GM18507 (cell line): Measurements from ENCODE around the gene PSMB11.
"Not testable (repeated sequence)": the region's sequence is repeated elsewhere in the genome, so short reads cannot be mapped to it uniquely, and the experiment has no call there.

Experiments
- DNase-seq: peaks from one replicate; pipeline ENCODE4 v3.0.0; 2011; ENCODE audit warnings: low read depth; ENCODE audit not compliant: insufficient read length; ENCODE audit errors: extremely low spot score
- FAIRE-seq: peaks from 2 replicates; lab custom pipeline; 2011; peaks lifted over from hg19 to GRCh38; lab: Jason Lieb, UNC

PSMB11 gene

DNA sequence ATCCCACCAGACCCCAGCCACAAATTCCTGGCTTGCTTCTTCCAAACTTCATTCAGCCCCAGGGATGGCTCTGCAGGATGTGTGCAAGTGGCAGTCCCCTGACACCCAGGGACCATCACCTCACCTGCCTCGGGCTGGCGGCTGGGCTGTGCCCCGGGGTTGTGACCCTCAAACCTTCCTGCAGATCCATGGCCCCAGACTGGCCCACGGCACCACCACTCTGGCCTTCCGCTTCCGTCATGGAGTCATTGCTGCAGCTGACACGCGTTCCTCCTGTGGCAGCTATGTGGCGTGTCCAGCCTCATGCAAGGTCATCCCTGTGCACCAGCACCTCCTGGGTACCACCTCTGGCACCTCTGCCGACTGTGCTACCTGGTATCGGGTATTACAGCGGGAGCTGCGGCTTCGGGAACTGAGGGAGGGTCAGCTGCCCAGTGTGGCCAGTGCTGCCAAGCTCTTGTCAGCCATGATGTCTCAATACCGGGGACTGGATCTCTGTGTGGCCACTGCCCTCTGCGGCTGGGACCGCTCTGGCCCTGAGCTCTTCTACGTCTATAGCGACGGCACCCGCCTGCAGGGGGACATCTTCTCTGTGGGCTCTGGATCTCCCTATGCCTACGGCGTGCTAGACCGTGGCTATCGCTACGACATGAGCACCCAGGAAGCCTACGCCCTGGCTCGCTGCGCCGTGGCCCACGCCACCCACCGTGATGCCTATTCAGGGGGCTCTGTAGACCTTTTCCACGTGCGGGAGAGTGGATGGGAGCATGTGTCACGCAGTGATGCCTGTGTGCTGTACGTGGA, at the start of gene PSMB11:
Gene PSMB11, plus strand, starts transcription at position 51 of the 804 bp plus-strand sequence. Its CDS starts 14 bp downstream, at position 65.
- DNase-seq (no peak), FAIRE-seq (no peak)

- no peak for DNase-seq
- no peak for FAIRE-seq
These were observed 48.5 kb upstream of the PSMB11 start for GRCh38 chr14:22993517-22993916.

- DNase-seq: no peak
- no peak for FAIRE-seq
These were observed 47.2 kb upstream of the PSMB11 start for GRCh38 chr14:22994762-22995275.

DNA sequence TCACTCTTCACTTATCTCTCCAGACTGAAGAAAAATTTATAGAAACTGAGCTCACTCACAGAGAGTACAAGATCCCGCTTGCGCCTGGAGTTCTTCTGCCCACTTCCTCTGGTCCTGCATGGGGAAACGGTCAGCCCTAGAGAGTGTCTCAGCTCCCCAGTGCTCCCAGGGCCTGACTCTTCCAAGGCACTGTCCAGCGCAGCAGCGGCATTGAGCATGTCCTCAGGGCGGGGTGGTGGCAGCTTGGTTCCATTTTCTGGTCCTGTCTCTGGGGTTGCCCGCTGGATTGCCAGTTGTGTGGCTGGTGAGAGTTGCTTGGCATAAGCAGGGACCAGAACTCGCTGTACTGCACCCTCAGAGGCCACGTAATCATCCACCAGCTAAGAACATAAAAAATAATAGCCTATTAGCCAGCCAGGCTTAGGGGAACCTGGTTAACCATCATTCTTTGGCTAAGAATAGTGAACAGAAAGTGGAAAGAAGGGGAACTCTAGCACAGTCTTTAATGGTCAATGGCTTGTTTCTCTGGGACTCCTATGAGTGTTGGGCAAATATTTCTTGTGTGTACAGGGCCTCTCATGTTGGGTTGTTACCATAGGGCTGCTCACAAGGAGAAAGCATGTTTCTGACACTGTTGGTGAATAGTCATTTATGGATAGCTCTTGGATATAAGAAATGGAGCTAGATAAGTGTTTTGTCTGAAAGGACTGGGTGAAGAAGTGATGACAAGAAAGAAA, 46.0 kb upstream of the PSMB11 start:
- FAIRE-seq: no peak
- no peak for DNase-seq

DNA sequence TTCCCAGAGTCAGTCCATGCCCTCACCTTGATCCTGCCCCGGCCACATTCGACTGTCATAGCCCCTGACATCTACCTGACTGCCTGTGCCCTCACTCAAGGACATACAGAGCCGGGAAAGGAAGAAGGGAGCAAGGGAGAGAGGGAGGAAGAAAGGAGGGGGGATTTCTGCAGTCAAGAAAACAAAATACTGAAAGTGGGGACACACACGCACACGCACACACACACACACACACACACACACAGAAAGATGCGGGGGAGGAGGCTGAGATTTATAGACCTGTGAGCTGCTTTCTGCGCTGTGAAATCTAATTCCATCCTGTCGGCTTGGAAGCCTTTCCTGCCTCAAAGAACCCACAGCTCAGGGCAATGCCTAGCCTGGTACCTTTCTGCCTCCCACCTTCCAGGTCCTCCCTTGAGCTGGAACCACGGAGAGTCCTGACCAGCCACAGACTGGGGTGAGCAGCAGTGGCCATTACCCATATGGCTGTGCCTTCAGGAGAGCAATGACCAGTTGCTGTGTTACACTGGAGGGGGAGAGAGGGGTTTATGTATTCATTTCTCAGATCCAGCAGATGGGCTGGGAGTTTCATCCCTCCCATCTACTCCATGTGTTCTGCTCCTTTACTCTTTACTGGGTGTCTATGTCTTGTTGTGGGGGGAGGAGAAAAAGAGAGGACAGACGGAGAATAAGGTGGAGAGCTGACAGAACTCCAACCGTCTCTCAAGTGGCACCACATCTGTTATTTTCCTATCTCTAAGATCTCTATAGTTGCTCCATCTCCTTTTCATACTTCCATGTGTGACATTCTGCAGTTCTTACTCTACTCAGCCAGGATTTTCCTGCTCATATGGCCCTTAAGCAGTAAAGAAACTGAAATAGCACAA, 45.0 kb upstream of the PSMB11 start:
- DNase-seq (no peak), FAIRE-seq (no peak)

- FAIRE-seq: no peak
- no peak for DNase-seq
These were observed 44.2 kb upstream of the PSMB11 start for GRCh38 chr14:22997676-22998323.

- FAIRE-seq: no peak
- DNase-seq: no peak
These were observed 43.5 kb upstream of the PSMB11 start for GRCh38 chr14:22998329-22999012.

- no peak for FAIRE-seq
- no peak for DNase-seq
These were observed 41.2 kb upstream of the PSMB11 start for GRCh38 chr14:23000860-23001259.

DNA sequence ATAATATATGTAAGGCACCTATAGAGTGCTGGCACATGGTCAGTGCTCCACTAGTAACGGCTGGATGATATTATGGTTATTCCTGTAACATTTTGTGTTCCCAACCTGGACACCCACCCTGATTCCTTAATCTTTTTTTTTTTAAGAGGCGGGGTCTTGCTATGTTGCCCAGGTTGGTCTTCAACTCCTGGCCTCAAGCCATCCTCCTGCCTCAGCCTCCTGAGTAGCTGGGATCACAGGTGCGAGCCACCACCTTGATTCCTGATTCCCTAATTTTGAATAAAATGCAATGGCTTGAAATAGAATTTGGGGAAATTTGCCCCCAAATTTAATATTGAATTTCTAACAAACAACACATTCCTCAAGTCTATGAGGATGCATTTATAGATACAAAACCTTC, 39.4 kb upstream of the PSMB11 start:
- no peak for FAIRE-seq
- DNase-seq: no peak

DNA sequence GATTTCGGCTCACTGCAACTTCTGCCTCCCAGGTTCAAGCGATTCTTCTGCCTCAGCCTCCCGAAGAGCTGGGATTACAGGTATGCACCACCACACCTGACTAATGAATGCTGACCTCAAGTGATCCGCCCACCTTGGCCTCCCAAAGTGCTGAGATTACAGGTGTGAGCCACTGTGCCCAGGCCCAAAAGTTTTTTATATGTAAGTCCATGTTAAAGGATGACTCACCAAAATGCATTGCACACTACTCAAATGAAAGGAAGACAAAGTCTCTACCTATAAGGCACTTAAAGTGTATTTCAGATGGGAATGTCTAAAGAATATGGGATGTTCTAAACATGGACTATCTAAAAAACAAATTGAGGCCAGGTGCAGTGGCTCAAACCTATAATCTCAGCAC, 37.7 kb upstream of the PSMB11 start:
- not testable (repeated sequence) for DNase-seq, FAIRE-seq

DNA sequence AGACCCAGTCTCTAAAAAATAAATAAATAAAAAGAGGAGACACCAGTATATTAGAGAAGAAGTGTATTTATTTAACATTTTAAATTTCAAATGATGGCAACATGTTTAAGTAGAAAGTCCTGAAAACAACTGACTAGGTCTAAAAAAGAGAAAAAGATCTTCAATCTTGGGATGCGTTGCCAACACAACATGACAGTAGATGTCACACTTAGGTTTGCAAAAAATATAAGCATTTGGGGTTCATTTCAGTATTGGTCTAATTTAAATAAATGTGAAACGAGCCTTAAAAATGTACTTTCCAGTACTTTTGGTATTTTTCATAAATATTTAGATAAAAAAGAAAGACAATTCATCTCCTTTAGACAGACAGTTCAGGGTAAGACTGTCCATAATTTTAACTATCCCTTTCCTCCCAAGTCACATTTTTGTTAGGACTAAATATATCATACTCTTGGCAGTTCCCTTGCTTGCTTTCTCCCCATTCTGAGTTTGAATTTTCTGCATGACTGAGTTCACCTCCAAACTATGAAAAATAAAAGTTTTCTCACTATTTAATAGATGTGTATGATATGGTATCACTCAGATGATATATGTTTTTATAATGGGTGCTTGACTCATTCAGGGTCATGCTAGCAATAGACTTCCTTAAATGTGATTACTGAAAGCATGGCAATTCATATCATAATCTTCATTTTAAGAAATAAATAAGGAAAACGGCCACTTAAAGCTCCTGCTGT, 36.4 kb upstream of the PSMB11 start:
- FAIRE-seq: no peak
- no peak for DNase-seq

DNA sequence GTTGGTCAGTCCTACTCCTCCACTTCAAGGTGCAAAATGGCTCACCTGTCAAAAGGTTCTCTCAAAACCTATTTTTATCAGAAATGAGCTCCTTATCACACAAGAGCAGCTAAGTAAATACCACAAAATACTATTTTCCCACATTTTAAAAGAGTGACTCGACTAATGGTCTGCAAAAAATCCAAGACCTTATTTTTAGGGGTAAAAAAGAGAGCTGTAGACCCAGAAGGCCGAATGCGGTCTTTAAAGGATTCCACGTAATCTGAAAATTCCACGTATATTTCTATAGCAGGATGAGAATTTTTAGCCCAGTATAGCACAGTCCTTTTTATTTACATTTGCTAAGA, 35.9 kb upstream of the PSMB11 start:
- DNase-seq (no peak), FAIRE-seq (no peak)

DNA sequence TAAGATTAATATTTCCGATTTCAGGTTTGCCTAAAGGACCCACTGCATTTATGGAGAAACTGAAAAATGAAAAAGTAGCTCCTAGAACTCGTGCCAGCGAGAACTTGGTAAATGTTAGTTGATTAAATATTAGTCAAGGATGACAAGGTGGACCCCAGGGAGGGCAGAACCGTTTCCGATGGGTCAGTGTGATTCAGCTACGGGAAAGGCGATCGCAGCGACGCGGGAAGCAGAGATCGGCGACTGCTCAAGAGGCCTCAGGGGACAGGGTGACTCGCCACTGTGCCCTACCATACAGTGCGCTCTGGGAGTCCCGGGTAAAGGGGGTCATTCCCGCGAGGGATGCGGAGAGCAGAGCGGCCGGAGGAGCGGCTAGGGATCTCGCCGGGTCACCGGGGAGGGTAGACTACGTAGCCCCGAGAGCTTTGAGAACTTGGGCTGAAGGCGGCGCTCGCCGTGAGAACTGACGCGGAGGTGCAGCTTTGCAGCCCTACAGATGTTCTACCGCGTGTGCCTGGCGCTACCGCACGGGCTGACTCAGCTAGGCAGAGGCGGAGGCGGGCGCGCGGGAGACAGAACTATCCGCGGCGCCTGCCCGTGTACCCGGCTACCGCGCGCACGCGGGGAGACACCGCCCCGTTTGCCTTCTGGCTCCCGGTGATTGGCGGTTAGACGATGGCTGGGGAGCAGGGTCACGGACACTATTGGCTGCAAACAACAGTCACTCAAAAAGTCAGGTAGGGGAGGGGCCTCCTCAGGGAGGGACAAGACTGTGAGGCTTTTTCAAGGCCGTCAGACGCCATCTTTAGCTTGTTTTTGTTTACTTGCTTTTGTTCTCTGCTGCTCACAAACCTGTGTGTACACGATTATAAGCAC, 35.2 kb upstream of the PSMB11 start:
- FAIRE-seq (peak; percentile 96), DNase-seq (peak; percentile 89)

DNA sequence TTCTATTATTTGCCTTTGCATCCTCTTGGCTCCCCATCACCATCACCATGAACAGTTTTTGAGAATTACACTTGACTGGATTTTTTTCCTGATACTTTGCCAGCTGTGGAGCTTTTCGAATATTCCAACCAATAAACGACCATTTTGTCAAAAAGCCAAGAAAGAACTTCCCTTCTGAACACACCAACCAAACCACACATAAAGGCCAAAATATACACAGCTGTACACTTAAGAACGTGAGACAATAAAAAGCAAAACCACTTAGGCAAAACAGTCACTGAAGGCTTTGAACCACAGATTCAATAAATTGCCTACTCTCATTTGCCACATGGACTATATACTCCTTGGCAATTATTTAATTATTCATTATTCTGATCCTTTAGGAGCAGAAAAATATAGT, 33.2 kb upstream of the PSMB11 start:
- peak; percentile 59 for FAIRE-seq
- DNase-seq: no peak

GRCh38 chr14:23009483-23009938, 32.5 kb upstream of the PSMB11 start:
- DNase-seq (no peak), FAIRE-seq (peak; percentile 76)

GRCh38 chr14:23009939-23010726, 31.9 kb upstream of the PSMB11 start, which contains the start of gene C14orf93:
Gene C14orf93 (minus strand): TSS chr14:23010143. CDS start chr14:22999023, 11,120 bp downstream.
- DNase-seq (peak; percentile 76), FAIRE-seq (no peak)
